Heart left ventricle (tissue), 16 donors: ENCODE measurements around the gene NOX5. TPM values are rescaled to one million over a fixed set of nuclear protein-coding genes. Genes with fewer than 3 reads are reported as not detected.
"Not testable (repeated sequence)": the region's sequence is repeated elsewhere in the genome, so short reads cannot be mapped to it uniquely, and the experiment has no call there.

Experiments used
- ATAC-seq, 4 donors: fragments of 200-7000 bp; cut with Tn5 transposase; one replicate each; pipeline ENCODE4 v1.9.1; 2020 to 2022; ENCODE audit warnings: moderate library complexity in 4 of 4, mild to moderate bottlenecking in 3 of 4, moderate number of reproducible peaks in 1 of 4
- DNase-seq, 5 donors: peaks; one replicate each; pipeline ENCODE4 v3.0.0-alpha.2; 2020
- H3K27ac ChIP-seq, 12 donors: fragments of 200-600 bp; sonication (generic) in 4 of 12; one replicate each; pipeline versions ENCODE4 v1.5.0 to v1.8.0; 2016 to 2022; ENCODE audit warnings: mild to moderate bottlenecking in 2 of 12
- H3K27me3 ChIP-seq, 9 donors: fragments of 200-600 bp; sonication (generic) in 2 of 9; one replicate each; pipeline versions ENCODE4 v1.5.1 to v1.8.0; 2016 to 2022; ENCODE audit warnings: mild to moderate bottlenecking in 3 of 9
- H3K36me3 ChIP-seq, 9 donors: fragments of 200-600 bp; sonication (generic) in 2 of 9; one replicate each; pipeline versions ENCODE4 v1.5.0 to v1.8.0; 2018 to 2022; ENCODE audit warnings: mild to moderate bottlenecking in 2 of 9
- H3K4me1 ChIP-seq, 12 donors: fragments of 200-600 bp; sonication (generic) in 4 of 12; one replicate each; pipeline versions ENCODE4 v1.5.0 to v1.8.0; 2016 to 2022; ENCODE audit warnings: mild to moderate bottlenecking in 3 of 12
- H3K4me3 ChIP-seq, 12 donors: fragments of 200-600 bp; sonication (generic) in 4 of 12; one replicate each; pipeline versions ENCODE4 v1.5.0 to v1.8.0; 2017 to 2022; ENCODE audit warnings: mild to moderate bottlenecking in 9 of 12, moderate library complexity in 4 of 12
- H3K9me3 ChIP-seq, 12 donors: fragments of 200-600 bp; sonication (generic) in 4 of 12; one replicate each; pipeline versions ENCODE4 v1.5.0 to v1.8.0; 2016 to 2022; ENCODE audit warnings: mild to moderate bottlenecking in 1 of 12
- CTCF ChIP-seq, 12 donors: fragments of 200-600 bp; sonication (generic) in 4 of 12; IDR thresholded peaks; one replicate each; pipeline versions ENCODE4 v1.5.0 to v1.8.0; 2018 to 2022; ENCODE audit warnings: antibody characterized with exemption in 12 of 12, mild to moderate bottlenecking in 5 of 12
- POLR2A ChIP-seq, 2 donors: fragments of 450-650 bp; IDR thresholded peaks; one replicate each; pipeline ENCODE4 v1.6.1; 2017; ENCODE audit warnings: antibody characterized with exemption in 2 of 2, mild to moderate bottlenecking in 2 of 2, moderate library complexity in 2 of 2
- WGBS, 4 donors: extraction: QIAGEN DNeasy Blood & Tissue Kit in 2 of 4; methylation state at CpG; one replicate each; pipeline versions ENCODE4 v1.1.5 to v1.1.7; 2013 to 2018; 5-methylcytosine and 5-hydroxymethylcytosine counted together
- intact Hi-C, 10 donors: fragments of 100-400 bp; cut with DNase I; formaldehyde crosslinking; loops; one replicate each; pipeline versions ENCODE4 v1.11.1 to v1.14.2; 2022
- polyA plus RNA-seq, 2 donors: library from polyadenylated mRNA; stranded (reverse); fragments of 200-250 nt; gene quantifications; one replicate each; pipeline ENCODE4 v1.2.3, GENCODE V29; 2013
- total RNA-seq, 9 donors: library from RNA; depleted of rRNA in 2 of 9; stranded (reverse); fragments of >200 nt in 2 of 9; fragmentation: NEBNext Ultra II Directional in 3 of 9; extraction: Animal tissue kit (Norgen Biotek cat#: 25700) in 3 of 9; gene quantifications; one replicate each; pipeline versions ENCODE4 v1.1.0 to v1.2.4, GENCODE V29; 2016 to 2023
- donor health status: ischemic (EF 13 %, LVEDD 7.1; RV severe dilation, severe dysfunction).
- donor health status: healthy with polysubstance abuse.
- donor health status: DM: no; HTN: yes; CAD: no.
- donor health status: DM: no; HTN: no; CAD: no.
- donor health status: ischemic (EF 25% LVEDD 6.9; RV normal size, moderate dysfunction).
- donor health status: ischemic (EF 25% LVEDD 5.7; RV mildly dilated, moderate dysfunction).
- donor health status: healthy.
- donor health status: DM: yes; HTN: yes; CAD: no.
- donor health status: ischemic (EF 35%, LVEDD 5.7; RV mildly dilated, moderate dysfunction).
- donor health status: nonischemic (EF 11% LVEDD 7.7; RV severe dilation, severe dysfunction).
- donor health status: DM: yes; HTN: yes; CAD: no.
- donor health status: PGD.
- donor health status: ischemic (EF 29% LVEDD 5.4; RV normal size, mild dysfunction).
- donor health status: nonischemic (EF 23%, LVEDD 6.1; RV moderate dilation, normal function).

The NOX5 gene
- total and polyA plus RNA-seq, 11 donors = 0.02 to 0.29 (median 0.04) TPM; not detected in 6

DNA sequence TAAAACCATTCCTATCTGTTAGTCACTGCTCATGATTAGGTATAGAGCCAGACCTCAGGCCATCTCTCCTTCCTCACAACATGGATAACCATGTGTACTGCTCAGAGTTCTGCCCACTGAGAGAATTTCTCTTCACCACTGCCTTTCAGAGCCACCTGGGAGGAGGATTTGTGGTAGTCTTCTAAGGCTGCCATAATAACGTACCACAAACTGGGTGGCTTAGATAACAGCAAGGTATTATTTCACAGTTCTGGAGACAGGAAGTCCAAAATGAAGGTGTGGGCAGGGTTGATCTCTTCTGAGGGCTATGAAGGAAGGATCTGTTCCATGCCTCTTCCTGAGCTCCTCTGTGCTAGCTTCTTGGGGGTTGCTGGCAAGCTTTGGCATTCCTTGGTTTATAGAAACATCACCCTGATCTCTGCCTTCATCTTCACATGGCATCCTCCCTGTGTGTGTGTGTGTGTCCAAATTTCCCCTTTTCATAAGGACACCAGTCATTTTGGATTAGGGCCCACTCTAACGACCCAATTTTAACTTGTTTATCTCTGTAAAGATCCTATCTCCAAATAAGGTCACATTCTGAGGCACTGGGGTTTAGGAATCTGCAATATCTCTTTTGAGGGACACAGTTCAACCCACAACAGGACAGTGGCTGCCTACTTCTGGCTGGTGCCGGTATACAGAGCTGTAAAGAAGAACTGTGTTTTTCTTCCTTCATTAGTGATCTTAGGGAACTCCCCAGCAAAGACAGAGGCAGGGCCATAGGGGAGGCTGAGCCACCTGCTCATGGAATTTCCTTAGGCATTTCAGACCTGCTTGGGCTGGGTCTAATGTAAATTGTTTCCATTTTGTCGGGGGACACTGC, 42.1 kb upstream of the NOX5 start:
- Histone ChIP-seq H3K36me3 (no peaks in the 10 kb centered on the region), H3K27me3 (no peaks in the 10 kb centered on the region), H3K4me3 (no peak overlapping the region), H3K27ac (no peak overlapping the region), H3K9me3 (peaks cover 0 to 38% (median 16%) of the 10 kb centered on the region in 12 donors), H3K4me1 (peaks cover 0 to under 1% (median 0%) of the 10 kb centered on the region in 12 donors)
- no peak for TF ChIP-seq POLR2A (IDR thresholded peaks at IDR 0.05)
- TF ChIP-seq CTCF (IDR thresholded peaks at IDR 0.05) = no peak
- no peak for ATAC-seq
- intact Hi-C loops = no loop called here
- DNase-seq = no peak
- WGBS, 4 donors = 51 to 61% (median 60%) methylated on average over 4 of the region's 4 CpGs

DNA sequence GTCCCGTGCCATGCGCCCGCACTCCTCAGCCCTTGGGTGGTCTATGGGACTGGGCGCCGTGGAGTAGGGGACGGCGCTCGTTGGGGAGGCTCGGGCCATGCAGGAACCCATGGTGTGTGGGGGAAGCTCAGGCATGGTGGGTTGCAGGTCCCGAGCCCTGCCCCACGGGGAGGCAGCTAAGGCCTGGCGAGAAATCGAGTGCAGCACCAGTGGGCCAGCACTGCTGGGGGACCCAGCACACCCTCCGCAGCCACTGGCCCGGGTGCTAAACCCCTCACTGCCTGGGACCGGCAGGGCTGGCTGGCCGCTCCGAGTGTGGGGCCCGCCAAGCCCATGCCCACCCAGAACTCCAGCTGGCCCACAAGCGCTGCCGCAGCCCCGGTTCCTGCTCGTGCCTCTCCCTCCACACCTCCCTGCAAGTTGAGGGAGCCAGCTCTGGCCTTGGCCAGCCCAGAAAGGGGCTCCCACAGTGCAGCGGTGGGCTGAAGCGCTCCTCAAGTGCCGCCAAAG, 38.8 kb upstream of the NOX5 start:
- H3K9me3 ChIP-seq = peaks cover 0 to 18% (median 0%) of the 10 kb centered on the region in 12 donors
- H3K4me3 ChIP-seq, H3K27me3 ChIP-seq, H3K27ac ChIP-seq, DNase-seq, ATAC-seq, intact Hi-C loops, H3K4me1 ChIP-seq, H3K36me3 ChIP-seq: not testable (repeated sequence)
- 95 to 98% (median 98%) methylated on average over 10 to 26 of the region's 26 CpGs for WGBS, 4 donors

DNA sequence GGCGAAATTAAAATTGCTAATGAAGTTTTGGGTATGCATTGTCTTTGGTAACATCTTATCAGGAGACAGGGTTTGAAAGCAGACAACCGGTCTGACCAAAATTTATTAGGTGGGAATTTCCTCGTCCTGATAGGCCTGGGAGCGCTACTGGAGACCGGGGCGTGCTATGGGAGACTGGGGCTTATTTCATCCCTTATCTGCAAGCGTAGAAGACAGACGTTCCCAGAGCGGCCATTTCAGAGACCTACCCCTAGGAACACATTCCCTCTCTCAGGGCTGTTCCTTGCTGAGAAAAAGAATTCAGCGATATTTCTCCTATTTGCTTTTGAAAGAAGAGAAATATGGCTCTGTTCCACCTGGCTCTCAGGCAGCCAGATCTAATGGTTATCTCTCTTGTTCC, 37.1 kb upstream of the NOX5 start:
- 87 to 91% (median 89%) methylated on average over 10 of the region's 10 CpGs for WGBS, 4 donors
- H3K27me3 ChIP-seq, H3K4me1 ChIP-seq, intact Hi-C loops, DNase-seq, H3K27ac ChIP-seq, H3K4me3 ChIP-seq, H3K36me3 ChIP-seq, ATAC-seq: not testable (repeated sequence)
- H3K9me3 ChIP-seq = peaks cover 0 to 18% (median 0%) of the 10 kb centered on the region in 12 donors

DNA sequence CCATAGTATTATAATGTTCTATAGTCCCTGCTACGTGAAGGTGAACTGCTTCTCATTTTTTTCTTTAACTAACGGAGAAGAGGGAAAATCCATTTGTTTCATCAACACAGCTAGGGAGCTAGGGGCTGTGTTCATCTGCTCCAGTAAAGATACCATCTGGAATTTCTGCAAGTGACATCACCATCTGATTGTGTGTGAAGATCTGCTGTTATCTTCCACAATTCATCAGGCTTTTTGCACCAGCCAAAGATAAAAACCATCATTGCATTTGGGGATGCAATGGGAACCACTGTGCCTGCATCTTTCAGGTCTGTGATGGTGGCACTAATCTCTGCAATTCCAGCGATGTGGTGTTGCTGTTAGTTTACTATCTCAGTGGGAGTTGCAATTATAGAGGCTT, 35.5 kb upstream of the NOX5 start:
- H3K9me3 ChIP-seq = peaks cover 0 to 18% (median 0%) of the 10 kb centered on the region in 12 donors
- intact Hi-C loops = no loop called here
- H3K27ac ChIP-seq = no peak overlapping the region
- 73 to 84% (median 80%) methylated on average over 3 of the region's 3 CpGs for WGBS, 4 donors
- no peak for TF ChIP-seq POLR2A (IDR thresholded peaks at IDR 0.05)
- no peak for TF ChIP-seq CTCF (IDR thresholded peaks at IDR 0.05)
- no peaks in the 10 kb centered on the region for H3K4me1 ChIP-seq
- H3K27me3 ChIP-seq = no peaks in the 10 kb centered on the region
- H3K36me3 ChIP-seq = no peaks in the 10 kb centered on the region
- H3K4me3 ChIP-seq = no peak overlapping the region
- DNase-seq (no peak), ATAC-seq (no peak)

GRCh38 chr15:68979816-68980215, 34.7 kb upstream of the NOX5 start:
- H3K36me3 ChIP-seq = no peaks in the 10 kb centered on the region
- H3K4me1 ChIP-seq = no peaks in the 10 kb centered on the region
- no peak for DNase-seq
- peaks cover 0 to 18% (median 0%) of the 10 kb centered on the region in 12 donors for H3K9me3 ChIP-seq
- no peak for TF ChIP-seq POLR2A (IDR thresholded peaks at IDR 0.05)
- no peak for TF ChIP-seq CTCF (IDR thresholded peaks at IDR 0.05)
- H3K27me3 ChIP-seq = no peaks in the 10 kb centered on the region
- intact Hi-C loops = no loop called here
- H3K27ac ChIP-seq = no peak overlapping the region
- no peak for ATAC-seq
- no peak overlapping the region for H3K4me3 ChIP-seq
- 77 to 95% (median 84%) methylated on average over 1 of the region's 1 CpG for WGBS, 4 donors
